Hematopoietic multipotent progenitor cell treated with erythropoietin and hydrocortisone succinate and interleukin-3 and kit ligand, for 17 days (in vitro differentiated cells): ENCODE data around the gene NCAPD3.
"Not testable (repeated sequence)": the region's sequence is repeated elsewhere in the genome, so short reads cannot be mapped to it uniquely, and the experiment has no call there.

Experiments used
- DNase-seq: peaks from one replicate; pipeline ENCODE4 v3.0.0-alpha.2; 2015; ENCODE audit warnings: low spot score

The NCAPD3 gene

DNA sequence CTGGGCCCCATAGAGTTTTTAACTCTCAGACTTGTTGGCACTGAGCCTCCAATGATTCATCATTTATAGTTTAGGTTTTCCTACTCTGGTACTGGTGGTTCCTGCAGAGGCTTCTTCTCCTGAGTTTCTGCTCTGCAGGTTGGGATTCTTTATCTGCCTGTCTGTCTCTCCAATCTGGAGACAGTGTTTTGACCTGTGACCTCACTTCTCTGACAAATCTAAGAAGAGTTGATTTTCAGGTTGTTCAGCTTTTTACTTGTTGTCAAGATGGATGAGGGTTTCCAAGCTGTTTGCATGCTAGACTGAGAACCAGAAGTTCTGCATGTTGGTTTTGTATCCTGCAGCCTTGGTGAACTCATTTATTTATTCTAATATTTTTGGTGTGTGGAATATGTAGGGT is 91.0 kb downstream of the NCAPD3 start:
- DNase-seq = no peak

DNA sequence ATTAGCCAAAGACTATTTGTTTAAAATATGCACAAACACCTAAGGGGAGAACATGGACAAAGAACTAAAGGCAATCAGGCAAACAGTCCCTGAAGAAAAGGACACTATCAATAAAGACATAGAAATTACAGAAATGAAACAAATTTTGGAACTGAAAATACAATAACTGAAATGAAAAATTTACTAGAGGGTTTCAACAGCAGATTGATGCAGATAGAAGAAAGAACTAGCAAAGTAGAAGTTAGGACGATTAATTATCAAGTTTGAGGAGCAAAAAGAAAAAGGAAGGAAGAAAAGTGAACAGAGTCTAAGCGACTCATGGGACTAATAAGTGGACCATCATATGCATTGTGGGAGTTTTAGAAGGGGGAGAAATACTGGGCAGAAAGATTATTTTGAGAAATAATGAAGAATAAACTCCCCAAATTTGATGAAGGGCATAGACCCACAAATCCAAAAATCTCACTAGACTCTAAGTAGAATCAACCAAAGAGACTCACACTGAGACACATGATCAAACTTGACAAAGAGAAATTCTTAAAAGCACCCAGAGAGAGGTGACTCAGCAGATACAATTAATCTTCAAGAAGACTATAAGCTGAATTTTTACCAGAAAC is 92.0 kb downstream of the NCAPD3 start:
- DNase-seq = no peak

DNA sequence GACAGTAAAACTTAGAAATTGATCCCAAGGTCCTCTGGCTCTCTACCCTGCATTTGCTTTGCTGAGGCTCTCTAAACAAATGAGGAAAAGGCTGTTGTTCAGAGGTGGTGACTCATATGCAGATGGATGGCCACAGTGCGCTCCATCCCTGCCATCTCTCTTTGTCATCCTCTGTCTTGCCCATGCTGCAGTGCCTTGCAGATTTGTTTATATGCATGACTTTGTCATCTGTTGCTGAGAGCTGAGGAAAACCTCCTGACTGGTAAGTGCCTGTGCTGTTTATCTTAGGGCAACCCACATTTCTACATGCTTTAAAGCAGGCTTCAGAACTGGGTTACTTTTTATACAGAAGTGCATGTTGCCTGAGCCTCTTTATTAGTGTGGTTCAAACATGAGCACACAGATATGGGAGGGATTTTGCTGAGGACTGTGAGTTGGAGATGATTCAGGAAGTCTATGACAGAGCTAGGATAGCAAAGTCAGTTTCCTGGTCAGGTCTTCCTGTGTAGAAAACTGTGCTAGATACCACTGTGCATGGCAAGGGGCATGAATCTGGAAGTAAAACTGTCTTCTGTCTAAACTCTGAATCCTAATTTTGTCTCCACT is 97.4 kb downstream of the NCAPD3 start:
- no peak for DNase-seq

DNA sequence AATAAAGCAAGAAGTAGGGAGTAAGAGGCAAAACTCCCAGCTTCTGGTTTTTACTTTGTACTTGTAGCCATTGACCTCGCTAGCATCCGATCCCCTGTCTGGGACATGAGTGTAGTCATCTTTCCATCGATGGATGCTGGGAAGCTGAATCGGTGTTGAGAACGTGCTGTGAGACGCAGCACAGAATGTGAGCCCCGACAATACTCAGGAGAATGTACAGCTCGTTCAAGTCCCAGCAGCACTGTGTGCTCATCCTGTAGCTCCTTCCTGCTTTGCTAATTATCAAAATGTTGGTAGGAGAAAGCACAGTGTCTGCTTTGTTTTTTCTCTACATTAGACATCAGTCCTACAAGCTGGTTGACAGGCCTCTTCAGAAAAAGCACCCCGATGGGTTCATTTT is 98.3 kb downstream of the NCAPD3 start:
- no peak for DNase-seq

DNA sequence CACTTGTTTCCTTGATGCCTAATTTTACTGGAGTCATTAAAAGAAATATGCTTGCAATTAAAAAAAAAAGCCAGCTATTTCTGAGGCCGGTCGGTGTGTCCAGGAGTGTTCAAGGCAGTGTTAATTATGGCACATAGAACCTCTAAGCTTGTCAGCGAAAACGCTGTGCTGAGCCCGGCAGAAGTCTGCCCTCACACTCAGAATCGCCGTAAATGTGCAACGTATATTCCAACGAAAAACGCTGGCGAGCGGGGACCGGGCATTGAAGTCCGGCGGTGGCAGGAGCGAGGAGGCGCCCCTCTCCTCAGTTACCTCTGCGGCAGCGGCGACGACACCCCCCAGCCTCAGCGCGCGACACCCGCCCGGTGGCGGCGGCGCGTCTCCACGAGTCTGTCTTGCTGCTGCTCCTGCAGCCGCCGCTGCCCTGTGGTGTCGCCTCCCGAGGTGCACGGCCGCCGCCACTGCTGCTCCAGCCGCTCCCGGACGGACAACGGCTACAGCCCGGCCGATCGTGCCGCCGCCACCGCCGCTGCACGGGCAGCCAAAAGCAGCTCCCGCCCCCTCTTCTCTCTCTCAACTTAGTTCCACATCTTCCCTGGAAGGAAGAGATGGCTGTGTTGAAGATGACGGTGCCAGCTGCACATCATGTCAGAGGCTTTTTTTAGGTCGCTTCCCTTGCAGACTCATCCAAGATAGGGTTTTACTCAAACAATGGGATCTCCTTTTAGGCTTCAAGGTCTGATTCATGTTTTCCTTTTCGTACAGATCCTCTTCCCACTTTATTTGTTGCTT is 98.9 kb downstream of the NCAPD3 start:
- no peak for DNase-seq

DNA sequence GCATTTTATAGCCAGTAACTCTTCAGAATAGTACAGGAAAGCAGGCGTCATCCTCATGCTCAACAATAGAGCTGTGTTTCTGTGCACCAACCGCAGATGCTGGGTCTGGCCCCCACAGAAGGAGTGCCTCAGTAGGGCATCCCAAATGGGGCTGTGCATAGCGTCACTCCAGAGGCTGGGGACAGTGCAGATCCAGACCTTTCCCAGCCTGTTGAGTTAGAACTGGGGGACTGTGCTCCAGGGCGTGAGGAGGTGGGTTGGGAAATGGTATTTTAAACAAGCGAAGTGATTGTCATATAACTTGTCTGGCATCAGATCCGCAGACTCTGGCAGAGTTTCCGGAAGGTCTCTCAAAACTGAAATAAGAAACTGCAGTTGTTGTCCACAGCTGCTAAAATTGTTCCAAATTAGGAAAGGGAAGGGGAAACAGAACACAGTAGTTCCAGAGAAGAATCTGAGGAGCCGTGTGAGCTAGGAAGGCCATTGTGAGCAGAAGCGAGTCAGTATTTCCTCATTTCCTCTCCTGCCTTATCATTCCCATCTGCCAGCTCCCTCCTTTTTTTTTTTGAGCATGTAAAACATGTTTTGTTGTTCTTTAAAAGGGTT is 102.7 kb downstream of the NCAPD3 start:
- DNase-seq = no peak

DNA sequence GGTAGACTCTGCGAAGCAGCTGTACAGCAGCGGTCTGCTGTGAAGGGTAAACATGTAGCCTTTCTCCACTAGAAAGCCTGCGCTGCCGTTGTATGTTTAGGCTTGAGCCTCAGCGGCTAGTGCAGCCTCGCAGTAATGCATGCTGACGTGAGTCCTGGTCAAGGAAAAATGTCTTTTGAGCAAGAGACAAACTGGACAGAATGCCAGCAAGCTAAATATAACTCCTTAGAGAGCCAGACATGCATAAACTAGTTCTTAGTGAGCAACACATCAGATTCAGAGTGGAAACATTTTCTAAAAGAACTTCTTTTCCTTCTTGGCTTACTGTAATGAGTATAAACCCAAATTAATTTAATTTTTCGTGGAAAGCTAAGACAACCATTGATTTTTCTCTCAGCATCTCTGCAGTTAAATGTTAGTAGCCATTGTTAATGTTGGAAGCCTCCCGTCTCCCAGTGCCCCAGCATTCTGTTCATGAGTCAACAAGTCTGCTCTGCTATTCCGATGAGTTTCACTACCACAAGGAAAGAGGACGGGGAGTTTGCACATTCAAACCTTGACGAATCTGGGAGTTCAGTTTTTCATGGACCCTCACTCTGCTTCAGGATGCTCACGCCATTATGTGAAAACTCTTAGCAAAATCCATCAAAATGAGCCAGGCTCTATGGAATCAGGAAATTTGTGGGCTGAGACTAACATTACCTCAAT is 103.5 kb downstream of the NCAPD3 start:
- DNase-seq = no peak

DNA sequence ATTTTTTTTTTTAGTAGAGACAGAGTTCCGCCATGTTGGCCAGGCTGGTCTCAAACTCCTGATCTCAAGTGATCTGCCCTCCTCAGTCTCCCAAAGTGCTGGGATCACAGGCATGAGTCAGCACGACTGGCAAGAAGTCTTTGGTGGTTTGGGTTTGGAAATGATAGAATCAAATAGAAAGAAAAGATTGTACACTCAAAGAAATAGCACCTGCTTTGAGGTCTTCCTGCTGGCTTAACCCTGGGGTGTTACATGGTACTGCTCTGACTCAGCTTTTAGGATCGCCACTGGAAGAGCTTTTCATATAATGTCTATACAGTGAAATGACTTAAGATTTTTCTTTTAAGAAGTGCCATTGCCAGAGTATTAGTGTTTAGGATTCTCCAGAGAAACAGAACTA is 104.7 kb downstream of the NCAPD3 start:
- DNase-seq = no peak

DNA sequence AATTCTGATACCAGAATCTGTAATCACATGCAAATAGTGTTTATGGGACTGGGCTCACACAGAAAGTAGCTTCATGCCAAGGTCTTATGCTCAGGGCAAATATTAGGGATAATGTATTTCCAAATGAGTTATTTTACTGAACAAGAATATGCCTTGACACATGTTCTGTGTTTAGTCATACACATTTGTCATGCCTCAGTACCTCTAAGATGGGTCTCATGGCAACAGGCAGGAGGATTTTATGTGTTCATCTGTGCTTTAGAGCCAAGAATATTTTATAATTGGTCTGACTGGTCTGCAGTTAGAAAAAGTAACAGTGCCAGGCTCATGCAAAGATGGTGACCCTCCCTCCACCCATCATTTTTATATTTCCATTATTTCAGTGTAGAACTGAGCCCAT is 105.8 kb downstream of the NCAPD3 start:
- DNase-seq = no peak

DNA sequence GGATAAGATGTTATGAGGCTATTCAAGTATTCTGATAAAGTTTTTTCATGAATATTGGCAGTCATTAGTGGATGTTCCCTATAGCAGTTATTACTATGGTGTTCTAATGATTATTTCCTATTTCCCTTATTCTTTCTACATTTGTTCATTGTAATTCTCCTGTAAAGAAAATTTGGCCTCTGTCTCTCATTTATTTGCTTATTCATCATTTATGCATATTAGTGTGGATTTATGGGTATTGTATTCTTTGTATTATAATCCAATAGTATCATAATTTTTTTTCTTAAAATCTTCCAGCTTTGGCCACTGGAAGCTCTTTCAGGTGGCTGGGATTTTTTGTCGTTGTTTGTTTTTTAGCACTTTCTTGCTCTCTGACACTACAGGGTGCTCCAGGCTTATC is 107.6 kb downstream of the NCAPD3 start:
- DNase-seq = no peak

DNA sequence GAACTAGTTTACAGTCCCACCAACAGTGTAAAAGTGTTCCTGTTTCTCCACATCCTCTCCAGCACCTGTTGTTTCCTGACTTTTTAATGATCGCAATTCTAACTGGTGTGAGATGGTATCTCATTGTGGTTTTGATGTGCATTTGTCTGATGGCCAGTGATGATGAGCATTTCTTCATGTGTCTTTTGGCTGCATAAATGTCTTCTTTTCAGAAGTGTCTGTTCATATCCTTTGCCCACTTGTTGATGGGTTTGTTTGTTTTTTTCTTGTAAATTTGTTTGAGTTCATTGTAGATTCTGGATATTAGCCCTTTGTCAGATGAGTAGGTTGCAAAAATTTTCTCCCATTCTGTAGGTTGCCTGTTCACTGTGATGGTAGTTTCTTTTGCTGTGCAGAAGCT is 110.0 kb downstream of the NCAPD3 start:
- not testable (repeated sequence) for DNase-seq

DNA sequence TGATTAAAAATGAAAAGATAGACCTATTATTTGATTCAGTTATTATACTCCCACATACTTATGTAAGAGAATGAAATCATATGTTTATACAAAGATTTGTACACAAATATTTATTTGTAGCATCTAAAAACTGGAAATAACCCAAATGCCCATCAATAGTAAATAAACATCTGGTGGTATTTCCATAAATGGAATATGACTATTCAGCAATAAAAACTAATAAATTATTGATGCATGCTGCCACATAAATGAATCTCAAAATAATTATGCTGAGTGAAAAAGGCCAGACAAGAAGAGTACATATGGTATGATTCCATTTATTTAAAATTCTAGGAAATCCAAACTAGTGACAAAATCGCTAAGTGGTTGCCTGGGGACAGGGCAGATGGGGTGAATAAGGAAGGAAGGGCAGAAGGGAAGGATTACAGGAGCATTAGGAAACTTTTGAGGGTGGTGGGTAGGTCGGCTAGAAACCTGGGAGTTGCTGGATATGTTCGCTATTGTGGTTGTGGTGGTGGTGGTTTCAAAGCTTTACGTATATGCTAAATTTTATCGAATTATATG is 113.4 kb downstream of the NCAPD3 start:
- DNase-seq = no peak
